AG09319 (cell line): Measurements from ENCODE around the gene RBFOX1.

Source experiments
- DNase-seq: peaks from one replicate; pipeline ENCODE4 v3.0.0-alpha.2; 2010; ENCODE audit warnings: low read depth; ENCODE audit errors: extremely low read depth
- TF ChIP-seq, protein P1 (sequence below): IDR thresholded peaks from 2 replicates; pipeline ENCODE4 v1.5.1; 2011; ENCODE audit warnings: low read depth, mild to moderate bottlenecking, inconsistent platforms, low read length, moderate library complexity

The RBFOX1 gene

DNA sequence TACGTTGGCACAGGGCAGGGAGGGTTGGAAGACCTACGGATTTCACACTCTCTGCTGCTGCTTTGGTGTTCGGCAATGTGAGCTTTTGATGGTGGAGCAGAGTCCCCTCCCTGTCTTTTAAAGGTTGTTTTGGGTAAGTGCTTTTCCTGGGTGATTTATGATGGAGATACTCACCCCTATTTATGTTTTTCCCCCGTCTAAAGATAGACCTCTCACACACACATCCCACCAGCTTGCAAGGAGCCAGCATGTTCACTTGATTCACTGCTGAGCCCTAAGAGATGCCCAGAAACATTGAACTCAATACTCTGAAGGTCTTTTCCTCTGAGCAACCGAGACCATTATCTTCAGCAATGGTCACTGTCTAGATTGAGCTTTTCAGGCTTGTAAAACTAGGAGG lies 8.3 kb downstream of the RBFOX1 start:
- TF ChIP-seq, protein P1, sequence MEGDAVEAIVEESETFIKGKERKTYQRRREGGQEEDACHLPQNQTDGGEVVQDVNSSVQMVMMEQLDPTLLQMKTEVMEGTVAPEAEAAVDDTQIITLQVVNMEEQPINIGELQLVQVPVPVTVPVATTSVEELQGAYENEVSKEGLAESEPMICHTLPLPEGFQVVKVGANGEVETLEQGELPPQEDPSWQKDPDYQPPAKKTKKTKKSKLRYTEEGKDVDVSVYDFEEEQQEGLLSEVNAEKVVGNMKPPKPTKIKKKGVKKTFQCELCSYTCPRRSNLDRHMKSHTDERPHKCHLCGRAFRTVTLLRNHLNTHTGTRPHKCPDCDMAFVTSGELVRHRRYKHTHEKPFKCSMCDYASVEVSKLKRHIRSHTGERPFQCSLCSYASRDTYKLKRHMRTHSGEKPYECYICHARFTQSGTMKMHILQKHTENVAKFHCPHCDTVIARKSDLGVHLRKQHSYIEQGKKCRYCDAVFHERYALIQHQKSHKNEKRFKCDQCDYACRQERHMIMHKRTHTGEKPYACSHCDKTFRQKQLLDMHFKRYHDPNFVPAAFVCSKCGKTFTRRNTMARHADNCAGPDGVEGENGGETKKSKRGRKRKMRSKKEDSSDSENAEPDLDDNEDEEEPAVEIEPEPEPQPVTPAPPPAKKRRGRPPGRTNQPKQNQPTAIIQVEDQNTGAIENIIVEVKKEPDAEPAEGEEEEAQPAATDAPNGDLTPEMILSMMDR: no peak
- DNase-seq: no peak

DNA sequence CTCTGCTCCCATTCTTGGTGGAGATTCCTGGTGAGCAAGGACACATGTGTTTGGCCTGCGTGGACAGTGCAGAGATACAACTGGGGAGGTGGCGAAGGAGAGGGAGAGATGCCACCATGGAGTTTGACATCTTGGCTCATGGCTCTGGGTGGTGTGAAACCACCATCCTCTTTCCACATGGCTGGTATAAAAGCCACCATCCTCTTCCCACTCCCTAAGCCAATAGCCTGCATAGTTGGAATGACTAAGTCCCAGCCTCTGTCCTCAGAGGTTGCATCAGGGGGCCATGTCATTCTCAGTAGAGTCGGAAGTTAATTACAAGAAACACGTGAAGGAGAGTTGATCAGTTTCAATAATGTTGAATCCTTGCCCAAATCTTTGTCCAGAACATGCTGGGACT lies 10.0 kb downstream of the RBFOX1 start:
- TF ChIP-seq, protein P1: no peak

DNA sequence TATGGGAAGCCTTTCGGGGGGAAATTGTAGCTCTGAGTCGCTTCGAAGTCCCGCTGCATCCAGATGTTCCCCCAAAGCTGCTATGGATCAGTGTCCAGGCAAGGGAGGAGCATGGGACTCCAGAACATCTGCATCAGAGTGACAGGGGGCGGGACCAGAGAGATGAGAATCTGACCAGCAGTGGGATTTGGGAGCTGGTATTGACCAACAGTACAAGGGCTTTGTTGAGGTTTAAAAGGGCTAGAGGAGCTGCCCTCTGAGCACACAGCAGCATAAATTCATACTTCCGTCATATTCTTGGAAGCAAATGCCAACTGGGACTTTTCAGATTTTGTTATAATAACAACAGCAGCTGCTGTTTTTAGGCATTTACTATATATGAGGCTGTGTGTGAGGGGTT lies 10.6 kb downstream of the RBFOX1 start:
- DNase-seq: no peak
- TF ChIP-seq, protein P1: no peak

More for the DNA sequence above, 10.0 kb downstream of the RBFOX1 start:
- DNase-seq: no peak

DNA sequence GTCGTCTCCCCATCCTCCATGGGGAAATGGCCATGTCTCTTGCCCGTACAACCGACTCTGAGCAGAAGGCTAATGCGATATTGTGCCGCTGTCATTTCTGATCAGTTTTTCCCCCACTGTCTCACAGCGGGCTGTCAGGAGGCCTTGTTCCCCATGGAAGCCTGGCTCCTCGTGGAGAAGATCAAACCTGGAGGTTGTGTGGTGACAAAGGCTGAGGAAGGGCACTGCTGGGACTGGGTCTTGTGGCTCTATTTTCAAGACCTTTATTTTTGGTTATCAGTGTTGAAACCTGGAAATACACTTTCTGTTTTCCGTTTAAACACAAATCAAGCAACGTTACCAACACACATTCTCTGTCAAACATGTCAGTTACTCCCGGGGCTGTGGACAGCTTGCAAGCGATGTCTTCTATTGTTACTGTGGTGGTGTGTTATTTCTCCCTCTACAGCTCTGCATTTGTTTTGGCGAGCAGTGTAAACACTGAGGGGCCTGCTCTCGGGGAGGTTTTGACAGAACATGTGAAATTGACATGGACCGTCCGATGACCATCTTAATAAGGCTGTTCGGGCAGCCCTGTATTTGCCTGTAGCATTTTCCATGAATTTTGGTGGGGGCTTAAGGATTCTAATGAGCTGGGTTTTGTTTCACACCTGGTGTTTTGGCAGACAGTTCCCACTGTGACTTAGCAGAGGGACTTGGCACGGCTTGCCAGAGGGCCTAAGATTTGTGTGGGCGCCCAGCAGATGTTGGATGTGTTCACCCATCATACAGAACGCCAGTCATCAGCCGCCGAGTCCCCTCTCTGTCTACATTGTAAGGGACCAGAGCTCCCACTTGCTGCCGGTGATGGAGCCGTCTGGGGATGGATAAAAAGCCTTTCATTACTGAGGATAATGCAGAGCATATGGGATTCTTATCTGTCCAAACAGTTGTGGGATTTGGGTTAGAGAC lies 12.5 kb downstream of the RBFOX1 start:
- no peak for DNase-seq
- TF ChIP-seq, protein P1: no peak

DNA sequence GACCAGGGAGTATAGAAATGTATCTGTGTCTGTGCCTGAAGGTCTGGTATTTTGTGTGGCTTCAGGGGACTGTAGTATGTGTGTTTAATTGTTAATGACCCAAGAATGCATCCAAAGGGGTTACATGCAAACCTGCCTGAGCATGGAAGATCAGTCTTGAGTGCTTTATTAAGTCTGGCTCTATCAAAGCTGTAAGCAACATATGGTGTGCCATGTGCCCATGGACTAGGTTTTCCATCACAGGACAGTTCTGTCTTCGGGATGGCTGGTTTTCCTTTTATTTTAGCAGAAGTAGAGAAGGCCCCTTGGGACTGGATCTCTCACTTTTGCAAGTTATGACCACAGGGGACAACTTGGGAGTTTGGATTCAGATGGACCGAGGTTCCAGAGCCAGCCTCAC lies 18.2 kb downstream of the RBFOX1 start:
- no peak for DNase-seq
- TF ChIP-seq, protein P1: no peak

DNA sequence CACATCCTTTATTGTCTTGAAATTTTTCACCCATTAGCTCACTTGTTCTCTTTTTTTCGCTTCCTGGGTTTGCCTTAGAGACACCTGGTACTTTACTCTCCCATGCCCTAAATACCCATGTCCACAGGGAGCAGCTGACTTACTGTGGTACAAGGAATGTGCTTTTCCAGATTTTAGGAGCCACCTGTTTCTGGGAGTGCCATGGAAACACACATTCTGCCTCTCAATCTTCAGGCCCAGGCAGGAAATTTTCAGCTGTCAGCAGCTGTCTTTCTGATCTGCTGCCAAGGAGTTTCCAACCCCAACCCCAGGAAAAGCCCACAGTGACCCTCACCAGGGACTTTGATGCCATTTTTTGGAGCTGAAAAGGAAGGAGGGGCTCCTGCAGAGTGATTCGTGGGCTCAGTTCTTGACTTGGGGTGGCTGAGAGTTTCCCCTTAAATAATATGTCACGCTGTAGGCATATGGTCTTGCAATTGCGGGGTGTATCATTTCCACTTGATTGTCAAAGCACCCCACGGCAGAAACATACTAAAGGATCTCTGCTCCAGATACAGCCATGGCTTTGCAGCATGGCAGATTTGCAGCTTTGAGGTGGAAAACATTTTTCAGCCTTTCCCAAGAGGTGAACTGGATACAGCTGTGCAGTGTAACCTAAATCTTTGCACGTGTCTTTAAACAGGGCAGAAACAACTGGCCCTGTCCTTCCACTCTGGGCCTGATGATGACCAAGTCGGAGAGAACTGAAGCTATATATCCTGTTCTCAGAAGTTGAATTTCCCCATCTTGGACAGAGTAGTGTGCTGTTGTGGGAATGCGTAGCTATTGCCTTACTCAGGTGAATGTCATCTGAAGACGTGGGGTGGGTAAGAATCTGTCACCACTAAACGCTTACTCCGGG lies 19.2 kb downstream of the RBFOX1 start:
- DNase-seq: no peak
- TF ChIP-seq, protein P1: no peak
